Measurements from ENCODE around the gene AUTS2.

Gene AUTS2

GRCh38 chr7:69615685-69616084 lies 17.4 kb downstream of the AUTS2 start:
- no peak overlapping the region for H3K4me3 Mint-ChIP-seq
- no peak overlapping the region for H3K27ac Mint-ChIP-seq
- TF ChIP-seq CTCF (IDR thresholded peaks at IDR 0.05; ENCODE audit: unreplicated experiment in 3 of 3), result no peak
- H3K27me3 Mint-ChIP-seq (ENCODE audit: low read depth), result peaks cover 4% of the 10 kb centered on the region
- H3K4me1 Mint-ChIP-seq, result peaks cover 52% of the 10 kb centered on the region
- H3K36me3 Mint-ChIP-seq (ENCODE audit: low read depth), result no peaks in the 10 kb centered on the region
- H3K9me3 Mint-ChIP-seq, result no peaks in the 10 kb centered on the region

GRCh38 chr7:69617364-69617763 lies 19.1 kb downstream of the AUTS2 start:
- Mint-ChIP-seq H3K36me3 (ENCODE audit: low read depth) (no peaks in the 10 kb centered on the region), H3K27ac (no peak overlapping the region), H3K4me3 (no peak overlapping the region), H3K4me1 (peaks cover 60% of the 10 kb centered on the region), H3K27me3 (ENCODE audit: low read depth) (peaks cover 4% of the 10 kb centered on the region), H3K9me3 (no peaks in the 10 kb centered on the region)
- no peak for TF ChIP-seq CTCF (IDR thresholded peaks at IDR 0.05; ENCODE audit: unreplicated experiment in 3 of 3)

GRCh38 chr7:69619054-69619453 lies 20.8 kb downstream of the AUTS2 start:
- TF ChIP-seq CTCF (IDR thresholded peaks at IDR 0.05; ENCODE audit: unreplicated experiment in 3 of 3), result no peak
- H3K27me3 Mint-ChIP-seq (ENCODE audit: low read depth), result peaks cover 4% of the 10 kb centered on the region
- H3K27ac Mint-ChIP-seq, result no peak overlapping the region
- no peaks in the 10 kb centered on the region for H3K9me3 Mint-ChIP-seq
- H3K4me3 Mint-ChIP-seq, result no peak overlapping the region
- H3K4me1 Mint-ChIP-seq, result peaks cover 52% of the 10 kb centered on the region
- H3K36me3 Mint-ChIP-seq (ENCODE audit: low read depth), result no peaks in the 10 kb centered on the region

GRCh38 chr7:69619635-69620034 lies 21.4 kb downstream of the AUTS2 start:
- H3K36me3 Mint-ChIP-seq (ENCODE audit: low read depth), result no peaks in the 10 kb centered on the region
- TF ChIP-seq CTCF (IDR thresholded peaks at IDR 0.05; ENCODE audit: unreplicated experiment in 3 of 3), result no peak
- H3K27me3 Mint-ChIP-seq (ENCODE audit: low read depth), result peaks cover 4% of the 10 kb centered on the region
- H3K27ac Mint-ChIP-seq, result no peak overlapping the region
- H3K4me3 Mint-ChIP-seq, result no peak overlapping the region
- H3K9me3 Mint-ChIP-seq, result no peaks in the 10 kb centered on the region
- H3K4me1 Mint-ChIP-seq, result peaks cover 57% of the 10 kb centered on the region

GRCh38 chr7:69620063-69620462 lies 21.8 kb downstream of the AUTS2 start:
- TF ChIP-seq CTCF (IDR thresholded peaks at IDR 0.05; ENCODE audit: unreplicated experiment in 3 of 3), result no peak

GRCh38 chr7:69620650-69621049 lies 22.4 kb downstream of the AUTS2 start:
- TF ChIP-seq CTCF (IDR thresholded peaks at IDR 0.05; ENCODE audit: unreplicated experiment in 3 of 3), result no peak
- H3K9me3 Mint-ChIP-seq, result no peaks in the 10 kb centered on the region
- peaks cover 11% of the 10 kb centered on the region for H3K27me3 Mint-ChIP-seq (ENCODE audit: low read depth)
- peaks cover 60% of the 10 kb centered on the region for H3K4me1 Mint-ChIP-seq
- peak overlapping the region in 1 of 3 experiments; percentile 29 for H3K27ac Mint-ChIP-seq
- no peaks in the 10 kb centered on the region for H3K36me3 Mint-ChIP-seq (ENCODE audit: low read depth)
- H3K4me3 Mint-ChIP-seq, result no peak overlapping the region

More at GRCh38 chr7:69620063-69620462, 21.8 kb downstream of the AUTS2 start:
- peak overlapping the region in 1 of 3 experiments; percentile 32 for H3K4me3 Mint-ChIP-seq
- peak overlapping the region in 2 of 3 experiments; percentile 29 to 55 for H3K27ac Mint-ChIP-seq
- no peaks in the 10 kb centered on the region for H3K36me3 Mint-ChIP-seq (ENCODE audit: low read depth)
- H3K9me3 Mint-ChIP-seq, result no peaks in the 10 kb centered on the region
- peaks cover 5% of the 10 kb centered on the region for H3K27me3 Mint-ChIP-seq (ENCODE audit: low read depth)
- H3K4me1 Mint-ChIP-seq, result peaks cover 61% of the 10 kb centered on the region
